Fibroblast of gingiva (primary cell): ENCODE data around the gene RIPOR2.
A peak's percentile ranks its signal among the peaks of the same experiment; 100 is the strongest.
"Not testable (repeated sequence)": the region's sequence is repeated elsewhere in the genome, so short reads cannot be mapped to it uniquely, and the experiment has no call there.

ENCODE experiments used
- DNase-seq: peaks from one replicate; pipeline ENCODE4 v3.0.0-alpha.2; 2011; ENCODE audit warnings: low read depth

The RIPOR2 gene

DNA sequence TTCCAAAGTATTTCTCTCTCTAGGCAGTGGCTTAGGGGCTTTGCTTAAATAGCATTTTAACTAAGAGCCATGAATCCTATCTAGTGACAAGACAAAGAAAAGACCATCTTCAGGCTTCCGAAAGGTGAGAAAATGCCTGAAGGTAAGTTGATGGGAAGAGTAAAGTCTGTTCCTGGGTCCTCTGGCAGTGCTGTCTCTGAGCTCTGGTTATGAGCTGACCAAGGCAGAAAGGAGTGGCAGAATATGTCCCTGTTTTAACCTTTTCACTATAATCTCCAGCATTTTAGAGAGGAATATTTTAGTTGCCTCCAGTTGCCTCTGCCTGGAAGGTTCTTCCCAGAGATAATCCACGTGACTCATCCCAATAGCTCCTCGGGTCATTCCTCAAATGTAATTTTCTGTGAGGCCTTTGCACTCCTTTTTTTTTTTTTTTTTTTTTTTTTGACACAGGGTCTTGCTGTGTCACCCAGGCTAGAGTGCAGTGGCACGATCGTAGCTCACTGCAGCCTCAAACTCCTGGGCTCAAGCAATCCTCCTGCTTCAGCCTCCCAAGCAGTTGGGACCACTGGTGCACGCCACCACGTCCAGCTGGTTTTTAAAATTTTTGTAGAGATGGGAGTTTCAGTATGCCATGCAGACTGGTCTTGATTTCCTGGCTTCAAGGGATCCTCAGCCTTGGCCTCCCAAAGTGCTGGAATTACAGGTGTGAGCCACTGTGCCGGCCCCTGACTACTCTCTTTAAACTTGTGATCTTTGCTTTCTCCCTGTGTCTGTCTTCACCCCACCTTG is 133.3 kb downstream of the RIPOR2 start:
- no peak for DNase-seq

DNA sequence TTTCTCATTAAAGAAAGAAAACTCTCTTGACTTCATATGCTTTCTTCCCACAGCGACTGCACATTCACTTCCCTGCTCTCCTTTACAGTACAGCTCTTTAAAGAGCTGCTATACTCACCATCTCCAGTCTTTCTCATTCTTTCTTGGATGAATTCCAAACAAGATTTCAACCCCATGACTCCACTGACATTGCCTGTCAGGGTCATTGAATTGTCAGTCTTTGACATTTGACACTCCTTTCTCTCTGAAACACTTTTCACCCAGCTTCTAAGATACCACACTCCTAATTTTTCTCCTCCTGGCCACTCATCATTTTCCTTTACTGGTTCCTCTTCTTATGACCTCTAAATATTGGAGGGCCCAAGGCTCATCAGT is 136.2 kb downstream of the RIPOR2 start:
- DNase-seq, result no peak

DNA sequence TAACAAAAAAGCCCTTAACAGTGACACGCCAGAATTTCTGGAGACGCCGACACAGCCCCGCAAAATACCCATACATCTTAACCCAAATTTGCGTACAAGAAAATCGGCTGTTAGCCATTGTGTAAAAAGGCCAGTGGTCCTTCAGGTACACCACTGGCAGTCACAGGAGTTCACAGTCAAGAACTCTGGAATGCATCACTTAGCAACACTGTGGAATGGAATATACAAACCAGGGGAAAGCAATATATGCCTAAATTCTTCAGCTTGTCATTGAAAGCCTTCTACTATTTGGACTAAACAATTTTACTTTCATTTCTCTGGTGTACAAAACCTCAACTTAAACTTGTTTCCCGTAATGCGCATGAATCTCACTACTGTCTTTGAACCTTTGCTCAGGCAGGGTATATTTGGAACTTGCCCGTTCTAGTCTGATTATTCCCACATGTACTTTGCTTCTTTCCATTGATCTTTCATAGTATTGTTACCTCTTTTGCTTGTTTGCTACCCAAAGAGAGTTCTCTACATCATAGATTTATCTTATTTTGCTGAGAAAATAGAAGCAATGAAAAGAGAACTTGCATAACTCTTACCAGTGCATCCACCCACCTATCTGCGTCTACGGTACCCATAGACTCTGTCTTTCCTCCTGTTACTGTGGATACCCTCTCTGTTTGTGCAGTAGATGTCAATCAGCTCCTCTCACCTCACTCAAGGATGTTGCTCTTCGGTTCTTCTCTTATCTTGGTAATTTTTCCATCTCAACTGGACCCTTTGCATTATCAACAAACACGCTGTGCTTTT is 136.8 kb downstream of the RIPOR2 start, which contains the start of gene ARMH2:
TSS of gene ARMH2 (minus strand) at position 178 of the 801 bp plus-strand sequence. CDS start at position 118, 60 bp downstream.
- no peak for DNase-seq

DNA sequence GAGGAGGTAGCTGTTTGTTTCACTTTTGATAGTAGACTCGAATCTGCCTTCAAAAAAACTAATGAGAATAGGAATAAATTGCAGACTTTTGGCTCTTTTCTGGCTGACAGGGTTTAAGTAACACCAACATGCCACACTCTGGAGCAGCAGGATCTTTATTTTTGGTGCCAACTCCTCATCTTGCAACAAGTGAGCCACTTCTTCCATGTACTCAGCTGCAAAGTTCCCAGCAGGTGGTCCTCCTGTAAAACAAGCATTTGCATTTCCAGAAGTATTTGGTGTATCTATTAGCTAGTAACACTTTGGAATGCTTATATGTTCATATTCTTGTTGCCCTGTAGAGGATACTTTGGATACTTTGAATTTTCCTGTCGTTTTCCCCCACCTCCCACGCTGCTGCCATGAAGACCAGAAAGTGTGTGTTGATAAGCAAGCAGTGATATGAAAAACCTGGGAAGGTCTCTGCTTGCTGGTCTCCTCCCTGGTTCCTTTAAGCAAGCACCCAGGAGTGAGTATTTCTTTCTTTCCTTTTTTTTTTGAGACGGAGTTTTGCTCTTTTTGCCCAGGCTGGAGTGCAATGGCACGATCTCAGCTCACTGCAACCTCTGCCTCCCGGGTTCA is 138.1 kb downstream of the RIPOR2 start:
- DNase-seq, result no peak

DNA sequence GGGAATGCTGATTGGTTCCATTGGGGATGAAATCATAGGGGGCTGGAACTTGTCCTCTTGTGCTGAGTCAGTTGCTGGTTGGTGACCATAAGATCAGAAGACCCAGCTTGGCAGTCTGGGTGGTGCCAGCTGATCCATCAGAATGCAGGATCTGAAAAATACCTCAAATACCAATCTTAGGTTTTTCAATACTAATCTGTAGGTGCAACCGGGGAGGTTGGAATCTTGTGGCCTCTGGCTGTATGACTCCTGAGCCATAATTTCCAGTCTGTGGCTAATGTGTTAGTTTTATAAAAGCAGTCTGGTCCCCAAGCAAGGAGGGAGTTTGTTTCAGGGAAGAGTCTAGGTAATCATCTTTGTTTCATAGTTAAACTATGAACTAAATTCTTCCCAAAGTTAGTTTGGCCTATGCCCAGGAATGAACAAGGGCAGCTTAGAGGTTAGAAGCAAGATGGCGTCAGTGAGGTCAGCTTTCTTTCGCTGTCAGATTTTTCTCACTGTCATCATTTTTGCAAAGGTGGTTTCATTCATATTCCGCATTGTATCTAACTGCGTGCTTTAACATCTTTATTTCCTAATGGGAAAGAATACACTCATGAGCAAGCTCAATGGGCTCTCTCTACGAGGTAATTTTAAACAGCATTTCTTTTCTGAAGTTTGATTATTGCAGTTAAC is 139.0 kb downstream of the RIPOR2 start:
- no peak for DNase-seq

DNA sequence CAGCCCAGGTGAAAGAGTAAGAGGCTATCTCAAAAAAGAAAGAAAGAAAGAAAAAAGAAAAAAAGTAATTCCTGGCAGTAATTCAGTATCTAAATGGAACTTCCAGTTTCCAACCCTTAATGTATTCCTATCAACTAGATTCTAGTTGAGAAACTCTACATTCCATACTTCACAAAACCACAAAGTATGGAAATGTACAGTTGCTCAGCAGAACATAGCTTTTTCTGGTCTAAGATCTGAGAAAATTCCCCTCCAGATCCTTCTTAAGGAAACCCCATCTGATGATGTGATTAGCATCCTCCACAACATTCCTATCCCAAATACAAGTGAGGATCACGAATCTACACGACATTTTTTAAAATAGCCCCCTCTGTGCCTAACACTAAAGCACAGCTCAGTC is 140.7 kb downstream of the RIPOR2 start:
- DNase-seq, result no peak

DNA sequence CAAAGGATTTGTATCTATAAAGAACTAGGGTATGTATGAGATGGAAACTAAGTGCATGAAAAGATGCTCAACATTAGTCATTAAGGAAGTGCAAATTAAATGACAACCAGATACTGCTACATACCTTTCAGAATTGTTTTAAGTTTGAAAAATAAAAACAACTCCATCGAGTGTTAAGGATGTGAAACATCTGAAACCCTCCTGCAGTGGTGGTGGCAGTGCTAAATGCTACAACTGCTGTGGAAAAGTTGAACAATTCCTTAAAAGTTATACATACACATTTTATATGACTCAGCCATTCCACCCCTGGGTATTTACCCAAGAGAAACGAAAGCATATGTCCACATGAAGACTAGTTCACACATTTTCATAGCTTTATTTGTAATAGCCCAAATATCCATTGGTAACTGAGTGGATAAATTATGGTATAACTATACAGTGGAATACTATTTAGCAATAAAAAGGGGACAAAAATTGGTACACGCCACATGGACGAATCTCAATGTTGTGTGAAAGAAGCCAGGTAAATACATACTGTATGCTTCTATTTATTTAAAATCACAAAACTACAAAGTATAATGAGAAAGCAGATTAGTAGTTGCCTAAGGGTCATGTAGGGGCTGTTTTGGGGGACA is 147.6 kb downstream of the RIPOR2 start:
- DNase-seq, result peak; percentile 44

DNA sequence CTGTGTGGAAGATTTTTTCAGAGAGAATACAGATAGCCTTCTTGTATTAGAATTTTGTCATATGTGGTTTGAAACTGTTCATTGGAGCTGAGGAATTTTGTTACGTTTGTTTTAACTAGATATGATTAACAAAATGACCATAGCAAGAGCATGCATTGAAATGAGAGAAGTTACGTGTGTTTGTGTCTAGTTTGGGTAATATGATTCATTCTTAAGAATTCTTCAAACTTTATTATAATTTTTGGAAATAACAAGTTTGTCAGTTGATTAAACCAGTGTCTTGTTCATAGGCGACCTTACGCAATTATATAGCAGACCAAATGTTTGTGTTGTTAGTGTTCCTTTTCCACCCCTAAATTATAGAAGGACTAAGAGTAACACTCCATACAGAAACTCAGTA is 155.6 kb downstream of the RIPOR2 start:
- DNase-seq, result peak; percentile 60

DNA sequence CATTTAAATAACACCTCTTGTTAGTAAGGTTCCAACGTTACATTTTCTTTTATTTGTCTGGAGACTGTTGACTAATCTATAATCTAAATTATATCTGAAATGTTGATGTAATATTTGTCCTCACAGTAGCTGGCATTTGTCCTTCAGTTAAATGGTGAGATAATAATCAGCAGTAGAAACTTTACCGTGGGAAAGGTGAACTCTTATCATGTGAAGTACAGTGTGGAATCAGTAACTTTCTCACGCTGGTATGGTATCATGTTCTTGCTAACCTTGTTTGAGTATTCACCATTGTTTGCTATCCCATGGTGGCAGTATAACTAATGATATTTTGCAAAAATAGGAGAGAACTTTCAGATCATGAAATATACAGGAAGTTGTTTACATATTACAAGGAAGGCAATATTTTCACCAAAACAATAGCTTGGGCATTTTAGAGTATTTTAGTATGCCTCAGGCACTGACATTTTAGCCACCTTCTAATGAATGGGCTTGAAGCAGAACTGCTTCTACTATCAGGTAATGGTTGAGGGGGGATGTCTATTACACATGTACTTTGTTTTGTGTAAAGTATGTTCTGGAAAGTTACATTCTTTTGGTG is 156.2 kb downstream of the RIPOR2 start:
- no peak for DNase-seq

DNA sequence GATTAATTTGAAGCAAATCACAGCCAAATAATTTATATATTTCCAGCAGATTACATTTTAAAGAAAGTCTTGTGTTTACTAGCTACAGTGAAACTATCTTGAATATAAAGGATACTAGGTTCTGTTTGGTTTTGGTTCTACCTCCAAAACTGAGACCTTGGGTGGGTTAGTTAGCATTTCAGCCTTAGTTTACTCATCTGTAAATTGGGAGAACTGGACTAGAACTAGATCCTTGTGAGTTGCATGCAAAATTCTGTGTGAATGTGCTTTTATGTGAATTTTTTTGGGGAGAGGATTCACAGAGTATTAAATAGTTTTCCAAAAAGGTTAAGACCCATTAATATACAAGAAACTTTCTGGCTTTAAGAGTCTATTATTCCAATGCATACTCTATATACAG is 156.9 kb downstream of the RIPOR2 start:
- no peak for DNase-seq

DNA sequence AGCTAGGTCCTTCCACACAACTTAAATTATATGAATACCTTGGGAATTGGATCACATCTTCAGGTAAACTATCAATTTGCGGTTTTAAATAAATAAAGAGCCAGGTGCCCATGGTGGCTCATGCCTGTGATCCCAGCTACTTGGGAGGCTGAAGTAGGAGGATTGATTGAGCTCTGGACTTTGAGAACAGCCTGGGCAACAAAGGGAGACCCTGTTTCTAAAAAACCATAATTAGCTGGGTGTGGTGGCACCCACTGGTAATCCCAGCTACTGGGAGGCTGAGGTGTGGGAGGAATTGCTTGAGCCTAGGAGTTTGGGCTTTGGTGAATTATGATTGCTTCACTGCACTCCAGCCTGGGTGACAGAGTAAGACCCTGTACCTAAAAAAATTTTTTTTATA is 157.6 kb downstream of the RIPOR2 start:
- DNase-seq, result no peak

DNA sequence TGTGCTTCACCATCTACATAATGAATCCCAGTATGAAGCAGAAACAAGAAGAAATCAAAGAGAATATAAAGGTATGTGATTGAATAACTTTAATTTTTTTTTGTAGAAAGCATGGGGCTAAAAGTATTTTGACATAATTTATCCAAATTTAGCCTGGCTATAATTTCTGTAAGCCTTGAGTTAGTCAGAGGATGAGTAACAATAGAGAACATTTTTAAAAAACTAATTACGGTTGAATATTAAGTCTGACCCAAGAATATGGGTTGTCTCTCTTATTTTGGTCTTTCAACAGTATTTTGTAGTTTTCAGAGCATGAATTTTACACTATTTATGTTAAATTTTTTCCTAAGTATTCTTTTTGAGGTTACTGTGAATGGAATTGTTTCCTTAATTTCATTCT is 158.5 kb downstream of the RIPOR2 start:
- no peak for DNase-seq

DNA sequence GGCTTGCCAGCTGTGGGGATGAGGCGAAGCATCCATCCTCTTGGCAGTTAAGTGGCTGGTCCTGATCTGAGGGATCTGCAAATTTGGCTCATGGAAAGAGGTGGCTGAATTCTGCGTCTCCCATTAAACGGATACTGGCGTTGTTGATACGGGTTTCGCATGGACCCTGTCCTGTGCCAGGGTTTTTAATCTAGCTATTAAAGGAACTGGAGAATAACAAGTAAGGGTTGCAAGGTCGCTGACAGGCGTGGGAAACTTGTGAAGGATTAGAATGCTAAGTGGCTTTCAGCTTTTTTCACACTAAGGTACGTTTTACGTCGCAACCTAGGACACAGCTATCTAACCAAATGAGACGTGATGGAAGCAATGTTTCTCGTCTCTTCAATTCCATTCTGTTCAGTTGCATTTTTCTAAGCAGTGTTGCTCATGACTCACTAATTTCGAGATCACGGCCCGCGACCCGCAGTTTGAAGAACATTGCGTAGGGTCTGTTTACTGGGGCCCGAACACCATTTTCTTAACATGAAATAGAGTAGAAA is 160.2 kb downstream of the RIPOR2 start:
- peak; percentile 54 for DNase-seq

DNA sequence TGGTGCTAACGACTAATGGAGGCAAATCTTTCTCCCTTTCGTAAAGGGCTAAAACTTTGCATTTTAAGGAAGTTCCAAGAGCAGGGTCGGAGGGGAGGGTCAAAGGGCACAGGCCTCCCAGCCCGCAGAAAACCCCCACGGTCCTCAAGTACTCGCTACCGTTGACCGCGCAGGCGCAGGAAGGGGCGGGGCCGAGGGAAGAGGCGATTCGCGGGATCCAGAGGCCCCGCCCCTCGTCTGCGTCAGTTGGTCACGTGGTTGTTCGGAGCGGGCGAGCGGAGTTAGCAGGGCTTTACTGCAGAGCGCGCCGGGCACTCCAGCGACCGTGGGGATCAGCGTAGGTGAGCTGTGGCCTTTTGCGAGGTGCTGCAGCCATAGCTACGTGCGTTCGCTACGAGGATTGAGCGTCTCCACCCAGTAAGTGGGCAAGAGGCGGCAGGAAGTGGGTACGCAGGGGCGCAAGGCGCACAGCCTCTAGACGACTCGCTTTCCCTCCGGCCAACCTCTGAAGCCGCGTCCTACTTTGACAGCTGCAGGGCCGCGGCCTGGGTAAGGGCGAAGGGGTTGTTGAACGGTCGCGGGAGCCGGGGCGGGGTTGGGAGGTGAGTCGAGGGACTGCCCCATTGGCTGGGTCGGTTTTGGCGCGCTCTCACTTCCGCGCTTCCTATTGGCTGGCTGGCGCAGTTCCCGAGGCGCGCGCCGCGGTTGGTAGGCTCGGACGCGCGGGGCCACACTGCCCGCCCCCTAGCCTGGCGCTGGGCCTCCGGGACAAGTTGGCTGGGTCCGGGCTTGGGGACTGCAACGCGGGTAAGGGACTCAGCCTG is 160.9 kb downstream of the RIPOR2 start, which contains the start of gene GMNN:
TSS of gene GMNN (plus strand) at position 242 of the 824 bp plus-strand sequence. CDS start 2,310 bp downstream, outside the sequence.
- peak; percentile 90 for DNase-seq

DNA sequence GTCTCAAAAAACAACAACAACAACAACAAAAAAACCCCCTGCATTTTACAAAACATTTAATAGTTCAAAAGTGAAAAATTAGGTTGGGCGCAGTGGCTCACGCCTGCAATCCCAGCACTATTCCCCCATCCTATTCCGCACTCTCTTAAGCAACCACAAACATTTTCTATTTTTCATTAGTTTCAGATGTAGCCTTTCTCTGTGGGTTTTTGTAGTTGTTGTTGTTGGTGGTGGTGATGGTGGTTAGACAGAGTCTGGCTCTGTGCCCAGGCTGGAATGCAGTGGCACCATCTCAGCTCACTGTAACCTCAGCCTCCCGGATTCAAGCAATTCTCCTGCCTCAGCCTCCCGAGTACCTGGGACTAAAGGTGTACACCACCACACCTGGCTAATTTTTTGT is 167.4 kb downstream of the RIPOR2 start:
- DNase-seq, result peak; percentile 80

DNA sequence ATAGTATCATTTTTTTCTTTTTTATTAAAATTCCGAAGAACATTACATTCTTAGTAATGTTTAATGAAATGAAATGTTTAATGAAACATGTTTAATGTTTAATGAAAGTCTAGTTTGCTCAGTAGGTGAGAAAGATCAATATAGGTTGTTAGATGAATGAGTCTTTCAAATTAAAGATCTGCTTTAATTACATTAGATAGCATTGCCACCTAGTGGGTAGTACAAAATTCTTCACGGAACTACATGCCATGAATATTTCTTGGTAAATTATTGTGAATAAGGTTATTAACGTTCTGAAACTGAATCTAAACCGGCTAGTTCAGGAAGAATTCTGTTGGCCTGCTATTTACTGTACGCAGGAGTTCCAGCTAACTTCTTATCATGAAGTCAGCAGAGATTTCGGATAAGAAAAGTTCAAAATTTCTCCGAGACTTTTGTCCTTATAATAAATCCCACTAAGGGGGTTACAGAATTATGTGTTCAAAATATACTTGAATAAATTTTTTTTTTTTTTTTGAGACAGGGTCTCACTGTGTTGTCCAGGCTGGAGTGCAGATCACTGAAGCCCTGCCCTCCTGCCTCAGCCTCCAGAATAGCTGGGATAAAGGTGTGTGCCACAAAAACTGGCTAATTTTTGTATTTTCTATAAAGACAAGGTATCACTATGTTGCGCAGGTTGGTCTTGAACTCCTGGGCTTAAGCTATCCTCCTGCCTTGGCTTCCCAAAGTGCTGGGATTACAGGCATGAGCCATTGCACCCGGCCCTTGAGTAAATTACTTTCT is 168.9 kb downstream of the RIPOR2 start:
- peak; percentile 34 for DNase-seq

DNA sequence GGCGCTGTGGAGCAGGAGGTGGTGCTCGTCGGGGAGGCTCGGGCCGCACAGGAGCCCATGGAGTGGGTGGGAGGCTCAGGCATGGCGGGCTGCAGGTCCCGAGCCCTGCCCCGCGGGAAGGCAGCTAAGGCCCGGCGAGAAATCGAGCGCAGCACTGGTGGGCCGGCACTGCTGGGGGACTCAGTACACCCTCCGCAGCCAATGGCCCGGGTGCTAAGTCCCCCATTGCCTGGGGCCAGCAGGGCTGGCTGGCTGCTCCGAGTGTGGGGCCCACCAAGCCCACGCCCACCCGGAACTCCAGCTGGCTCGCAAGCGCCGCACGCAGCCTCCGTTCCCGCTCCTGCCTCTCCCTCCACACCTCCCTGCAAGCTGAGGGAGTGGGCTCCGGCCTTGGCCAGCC is 169.8 kb downstream of the RIPOR2 start:
- not testable (repeated sequence) for DNase-seq

DNA sequence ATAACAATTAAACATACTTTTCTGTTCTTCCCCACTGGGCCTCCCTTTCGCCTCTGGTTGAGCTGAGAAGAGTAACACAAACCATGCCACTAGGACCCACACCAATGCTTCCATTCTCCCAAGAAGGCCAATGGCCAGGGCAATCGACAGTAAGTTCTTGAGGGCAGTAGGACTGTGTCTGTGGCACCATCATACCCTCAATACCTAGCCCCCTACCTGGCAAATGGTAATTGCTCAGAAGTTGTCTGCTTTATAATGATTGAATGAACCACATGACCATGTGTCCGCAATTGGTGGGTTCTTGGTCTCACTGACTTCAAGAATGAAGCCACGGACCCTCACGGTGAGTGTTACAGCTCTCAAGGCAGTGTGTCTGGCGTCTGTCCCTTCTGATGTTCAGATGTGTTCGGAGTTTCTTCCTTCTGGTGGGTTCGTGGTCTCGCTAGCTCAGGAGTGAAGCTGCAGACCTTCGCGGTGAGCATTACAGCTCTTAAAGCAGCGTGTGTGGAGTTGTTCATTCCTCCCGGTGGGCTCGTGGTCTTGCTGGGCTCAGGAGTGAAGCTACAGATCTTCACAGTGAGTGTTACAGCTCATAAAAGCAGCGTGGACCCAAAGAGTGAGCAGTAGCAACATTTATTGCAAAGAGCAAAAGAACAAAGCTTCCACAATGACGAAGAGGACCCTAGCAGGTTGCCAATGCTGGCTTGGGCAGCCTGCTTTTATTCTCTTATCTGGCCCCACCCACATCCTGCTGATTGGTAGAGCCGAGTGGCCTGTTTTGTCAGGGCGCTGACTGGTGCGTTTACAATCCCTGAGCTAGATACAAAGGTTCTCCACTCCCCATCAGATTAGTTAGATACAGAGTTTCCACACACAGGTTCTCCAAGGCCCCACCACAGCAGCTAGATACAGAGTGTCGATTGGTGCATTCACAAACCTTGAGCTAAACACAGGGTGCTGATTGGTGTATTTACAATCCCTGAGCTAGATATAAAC is 170.6 kb downstream of the RIPOR2 start:
- not testable (repeated sequence) for DNase-seq
